CD4-positive, alpha-beta T cell treated with Interleukin-2 at 100 ng/mL for 4 hours (primary cell): Measurements from ENCODE around the gene CRX.
"Not testable (repeated sequence)": the region's sequence is repeated elsewhere in the genome, so short reads cannot be mapped to it uniquely, and the experiment has no call there.

Experiments
- DNase-seq: peaks from one replicate; pipeline ENCODE4 v3.0.0-alpha.2; 2020; ENCODE audit warnings: low spot score

The CRX gene

GRCh38 chr19:47803671-47804070 is 18.1 kb upstream of the CRX start:
- DNase-seq: not testable (repeated sequence)

GRCh38 chr19:47804451-47804850 is 17.3 kb upstream of the CRX start, which contains the start of gene TPRX1:
TPRX1 (minus strand) TSS chr19:47804551; CDS start chr19:47804539, 12 bp downstream.
- DNase-seq: not testable (repeated sequence)

DNA sequence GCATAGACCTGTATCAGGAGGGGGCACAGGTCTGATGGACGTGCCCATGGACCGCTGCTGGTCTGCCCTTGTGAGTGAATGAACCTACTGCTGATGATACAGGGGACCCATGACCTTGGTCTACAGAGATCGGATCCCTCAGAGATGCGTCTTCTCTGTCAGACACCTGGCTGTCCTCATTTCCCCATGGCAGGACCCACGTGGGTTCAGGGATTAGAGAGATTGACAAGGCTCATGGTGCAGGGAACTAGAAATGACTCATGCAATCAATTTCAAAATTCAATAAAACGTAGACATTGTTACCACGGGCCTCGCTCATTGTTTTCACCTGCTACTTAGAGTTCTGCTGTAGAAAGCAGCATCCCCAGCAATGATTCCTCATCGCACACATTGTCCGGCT is 16.4 kb upstream of the CRX start:
- no peak for DNase-seq

GRCh38 chr19:47806435-47806834 is 15.3 kb upstream of the CRX start:
- DNase-seq: no peak

DNA sequence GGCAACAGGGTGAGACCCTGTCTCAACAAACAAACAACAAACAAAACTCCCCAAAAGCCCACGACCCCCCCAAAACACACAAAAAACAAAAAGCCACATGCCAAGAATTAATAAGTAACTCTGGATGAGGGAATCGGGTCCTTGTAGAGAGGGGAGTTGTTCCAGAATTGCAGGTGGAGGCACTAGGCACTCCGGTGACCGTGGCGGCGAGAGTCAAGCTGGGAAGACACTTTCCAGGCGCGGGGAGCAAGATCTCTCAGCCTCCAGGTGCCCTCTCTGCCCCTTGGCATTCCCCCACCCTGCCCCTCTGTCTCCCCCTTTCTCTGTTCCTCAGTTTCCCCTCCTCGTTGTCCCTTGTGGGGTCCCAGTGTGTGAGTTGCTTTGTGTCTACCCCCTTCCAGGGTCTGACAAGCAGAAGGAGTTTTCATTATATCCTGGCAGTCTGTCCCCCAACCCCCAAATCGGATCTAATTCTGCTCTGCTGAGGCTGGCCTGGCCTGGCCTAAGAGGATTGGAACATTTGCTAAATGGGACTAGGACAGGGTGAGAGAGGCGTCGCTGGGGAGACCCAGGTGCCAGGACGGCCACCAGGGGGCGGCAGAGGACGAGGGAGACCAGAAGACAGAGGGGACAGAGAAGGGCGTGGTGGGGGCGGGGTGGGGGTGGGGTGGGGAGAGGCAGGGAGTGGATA is 8.3 kb upstream of the CRX start:
- DNase-seq: peak; percentile 61

- DNase-seq: no peak
These were observed 7.8 kb upstream of the CRX start for GRCh38 chr19:47813995-47814328.

GRCh38 chr19:47816270-47816669 is 5.5 kb upstream of the CRX start:
- not testable (repeated sequence) for DNase-seq

DNA sequence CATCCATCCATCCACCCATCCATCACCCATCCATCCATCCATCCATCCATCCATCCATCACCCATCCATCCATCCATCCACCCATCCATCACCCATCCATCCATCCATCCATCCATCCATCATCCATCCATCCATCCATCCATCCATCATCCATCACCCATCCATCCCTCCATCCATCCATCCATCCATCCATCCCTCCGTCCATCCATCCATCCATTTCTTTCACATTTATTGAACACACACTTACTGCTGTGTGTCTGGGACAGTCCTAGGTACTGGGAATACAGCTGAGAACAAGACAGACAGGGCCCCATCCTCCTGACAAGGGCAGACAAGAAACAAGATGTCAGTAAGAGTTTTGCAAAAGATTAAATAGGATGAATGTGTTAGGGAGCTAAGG is 3.5 kb upstream of the CRX start:
- DNase-seq: not testable (repeated sequence)

- no peak for DNase-seq
These were observed 1.9 kb upstream of the CRX start for GRCh38 chr19:47819858-47820257.

DNA sequence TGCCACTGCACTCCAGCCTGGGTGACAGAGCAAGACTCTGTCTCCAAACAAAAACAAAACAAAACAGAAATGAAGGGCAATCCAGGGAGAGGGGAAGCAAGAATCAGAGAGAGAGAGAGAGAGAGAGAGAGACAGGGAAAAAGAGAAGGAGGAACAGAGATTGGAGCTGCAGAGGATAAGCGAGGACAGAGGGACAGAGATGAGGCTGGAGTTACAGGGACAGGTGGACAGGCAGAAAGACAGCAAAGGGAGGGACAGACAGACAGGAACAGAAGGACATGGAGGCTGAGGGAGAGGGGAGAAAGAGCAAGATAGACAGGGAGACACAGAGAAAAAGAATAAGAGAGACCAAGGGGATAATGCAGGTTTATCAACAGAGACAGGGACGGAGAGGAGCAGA is 1.3 kb upstream of the CRX start:
- DNase-seq: no peak

DNA sequence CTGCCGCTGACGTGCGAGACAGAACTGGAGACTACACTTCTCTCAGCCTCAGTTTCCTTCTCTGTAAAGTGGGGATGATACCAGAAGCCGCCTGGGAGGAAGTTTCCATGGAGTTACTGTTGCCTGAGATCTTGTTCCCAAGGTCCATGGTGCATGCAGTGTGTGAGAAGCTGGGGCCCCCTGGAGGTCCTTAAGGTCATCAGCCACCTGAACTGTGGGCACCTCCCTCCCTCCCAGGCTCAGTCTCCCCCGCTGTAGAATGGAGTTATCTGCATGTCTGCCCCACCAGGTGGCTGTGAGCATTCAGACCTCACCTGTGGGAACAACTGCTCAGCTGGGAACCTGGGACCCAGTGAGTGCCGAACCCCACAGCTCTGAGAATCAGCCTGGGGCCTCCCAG is 2.7 kb downstream of the CRX start:
- DNase-seq: no peak

GRCh38 chr19:47826800-47827199 is 5.1 kb downstream of the CRX start:
- DNase-seq: no peak

- DNase-seq: no peak
These were observed 11.0 kb downstream of the CRX start for GRCh38 chr19:47832723-47833122.

GRCh38 chr19:47836038-47836437 is 14.3 kb downstream of the CRX start:
- DNase-seq: no peak

DNA sequence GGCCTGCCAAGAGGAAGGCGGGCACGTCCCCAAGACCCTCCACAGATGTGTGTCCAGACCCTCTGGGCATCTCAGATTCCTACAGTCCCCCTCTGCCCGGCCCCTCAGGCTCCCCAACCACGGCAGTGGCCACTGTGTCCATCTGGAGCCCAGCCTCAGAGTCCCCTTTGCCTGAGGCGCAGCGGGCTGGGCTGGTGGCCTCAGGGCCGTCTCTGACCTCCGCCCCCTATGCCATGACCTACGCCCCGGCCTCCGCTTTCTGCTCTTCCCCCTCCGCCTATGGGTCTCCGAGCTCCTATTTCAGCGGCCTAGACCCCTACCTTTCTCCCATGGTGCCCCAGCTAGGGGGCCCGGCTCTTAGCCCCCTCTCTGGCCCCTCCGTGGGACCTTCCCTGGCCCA is 17.7 kb downstream of the CRX start:
- no peak for DNase-seq

GRCh38 chr19:47839913-47840312 is 18.2 kb downstream of the CRX start:
- no peak for DNase-seq

DNA sequence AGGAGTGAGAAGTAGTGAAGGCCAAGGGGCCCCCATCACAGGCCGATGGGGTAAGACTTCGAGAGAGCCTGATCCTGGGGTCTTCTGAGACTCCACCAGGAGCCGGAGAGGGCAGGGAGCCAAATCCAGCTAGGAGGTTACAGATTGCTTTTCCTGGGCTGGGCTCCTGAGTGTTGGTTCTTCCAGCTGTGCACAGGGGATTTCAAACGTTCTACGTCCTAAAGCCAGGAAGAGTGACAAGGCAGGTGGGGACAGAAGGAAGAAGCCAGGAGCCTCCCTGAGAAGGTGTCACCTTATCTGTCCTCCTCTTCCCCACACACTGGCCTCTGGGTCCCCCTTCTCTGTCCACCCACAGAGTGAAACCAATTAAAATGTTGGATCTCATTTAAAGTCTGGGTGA is 21.2 kb downstream of the CRX start:
- no peak for DNase-seq

DNA sequence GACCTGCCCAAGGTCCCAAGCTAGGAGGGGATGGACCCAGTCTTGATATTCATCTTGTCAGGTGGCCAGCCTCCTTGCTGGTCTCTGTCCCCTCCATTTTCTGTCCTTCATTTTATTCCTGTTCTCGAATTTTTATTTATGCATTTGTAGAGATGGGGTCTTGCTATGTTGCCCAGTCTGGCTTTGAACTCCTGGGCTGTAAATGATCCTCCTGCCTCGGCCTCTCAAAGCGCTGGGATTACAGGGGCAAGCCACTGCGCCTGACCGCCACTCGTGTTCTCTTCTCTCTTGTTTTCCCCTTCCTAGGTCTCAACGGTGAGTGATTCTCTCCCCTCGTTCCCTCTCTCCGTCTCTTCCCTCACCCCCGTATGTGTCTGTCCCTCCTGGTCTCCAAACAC is 26.7 kb downstream of the CRX start:
- DNase-seq: no peak

- DNase-seq: peak; percentile 3
These were observed 27.2 kb downstream of the CRX start for GRCh38 chr19:47848823-47849473.

GRCh38 chr19:47853003-47853402 is 31.3 kb downstream of the CRX start:
- DNase-seq: no peak

- DNase-seq: no peak
These were observed 32.7 kb downstream of the CRX start for GRCh38 chr19:47854459-47854858.

DNA sequence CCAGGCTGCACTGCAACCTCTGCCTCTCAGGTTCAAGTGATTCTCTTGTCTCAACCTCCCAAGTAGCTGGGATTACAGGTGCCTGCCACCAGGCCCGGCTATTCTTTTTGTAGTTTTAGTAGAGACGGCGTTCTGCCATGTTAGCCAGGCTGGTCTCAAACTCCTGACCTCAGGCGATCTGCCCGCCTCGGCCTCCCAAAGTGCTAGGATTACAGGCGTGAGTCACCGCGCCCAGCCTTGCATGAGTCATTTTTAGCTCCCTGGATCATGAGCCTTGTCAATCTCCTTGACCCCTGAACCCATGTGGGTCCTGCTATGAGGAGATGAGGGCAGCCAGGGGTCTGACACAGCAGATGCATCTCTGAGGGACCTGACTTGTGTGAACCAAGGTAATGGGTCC is 36.5 kb downstream of the CRX start:
- not testable (repeated sequence) for DNase-seq

- not testable (repeated sequence) for DNase-seq
These were observed 37.0 kb downstream of the CRX start, which contains the start of gene TPRX2 for GRCh38 chr19:47858646-47859285. TPRX2 (plus strand) TSS chr19:47859235; CDS start chr19:47859247, 12 bp downstream.
